Parathyroid adenoma (tissue), 2 donors: Measurements from ENCODE around the gene GHRH.

Source experiments
- H2AFZ ChIP-seq: fragments of 300-600 bp; sonication (generic); one replicate; pipeline ENCODE4 v1.7.0; 2017; ENCODE audit warnings: antibody characterized with exemption, mild to moderate bottlenecking
- H3K27ac ChIP-seq: fragments of 300-600 bp; sonication (generic); one replicate; pipeline ENCODE4 v1.7.0; 2017
- H3K27me3 ChIP-seq: fragments of 300-600 bp; sonication (generic); one replicate; pipeline ENCODE4 v1.7.0; 2017; ENCODE audit warnings: low read length; ENCODE audit not compliant: control insufficient read depth, insufficient read depth
- H3K36me3 ChIP-seq: fragments of 300-600 bp; sonication (generic); one replicate; pipeline ENCODE4 v1.7.0; 2017; ENCODE audit warnings: low read length; ENCODE audit not compliant: control insufficient read depth, insufficient read depth
- H3K4me1 ChIP-seq: fragments of 300-600 bp; sonication (generic); one replicate; pipeline ENCODE4 v1.7.0; 2017; ENCODE audit warnings: control low read depth
- H3K4me2 ChIP-seq: fragments of 300-600 bp; sonication (generic); one replicate; pipeline ENCODE4 v1.7.0; 2017; ENCODE audit warnings: low read length
- H3K4me3 ChIP-seq: fragments of 300-600 bp; sonication (generic); one replicate; pipeline ENCODE4 v1.7.0; 2017; ENCODE audit warnings: low read depth, low read length
- H3K79me2 ChIP-seq: fragments of 300-600 bp; sonication (generic); one replicate; pipeline ENCODE4 v1.7.0; 2017; ENCODE audit warnings: control low read depth
- H3K9ac ChIP-seq: fragments of 300-600 bp; sonication (generic); one replicate; pipeline ENCODE4 v1.7.0; 2017; ENCODE audit warnings: mild to moderate bottlenecking
- H3K9me3 ChIP-seq: fragments of 300-600 bp; sonication (generic); one replicate; pipeline ENCODE4 v1.7.0; 2017; ENCODE audit warnings: low read length; ENCODE audit not compliant: control insufficient read depth
- CTCF ChIP-seq: fragments of 300-600 bp; sonication (generic); IDR thresholded peaks from one replicate; pipeline ENCODE4 v1.7.0; 2017; ENCODE audit warnings: antibody characterized with exemption, mild to moderate bottlenecking
- donor health status: primary hyperparathyroidism.

The GHRH gene

GRCh38 chr20:37257530-37257929 is 4.1 kb downstream of the GHRH start:
- H3K27ac ChIP-seq: no peak overlapping the region
- H3K9me3 ChIP-seq: no peaks in the 10 kb centered on the region
- TF ChIP-seq CTCF: no peak
- no peaks in the 10 kb centered on the region for H3K4me1 ChIP-seq
- H3K79me2 ChIP-seq: no peaks in the 10 kb centered on the region
- H3K9ac ChIP-seq: no peak overlapping the region
- H3K27me3 ChIP-seq: no peaks in the 10 kb centered on the region
- no peak overlapping the region for H2AFZ ChIP-seq
- H3K36me3 ChIP-seq: no peaks in the 10 kb centered on the region
- no peak overlapping the region for H3K4me2 ChIP-seq
- no peak overlapping the region for H3K4me3 ChIP-seq

GRCh38 chr20:37256286-37256685 is 5.3 kb downstream of the GHRH start:
- Histone ChIP-seq H3K27me3 (no peaks in the 10 kb centered on the region), H3K4me1 (no peaks in the 10 kb centered on the region), H3K36me3 (no peaks in the 10 kb centered on the region), H3K79me2 (no peaks in the 10 kb centered on the region), H3K9ac (no peak overlapping the region), H3K9me3 (no peaks in the 10 kb centered on the region), H3K27ac (no peak overlapping the region), H3K4me3 (no peak overlapping the region), H3K4me2 (no peak overlapping the region), H2AFZ (no peak overlapping the region)
- TF ChIP-seq CTCF: no peak

- no peak overlapping the region for H3K4me3 ChIP-seq
- no peaks in the 10 kb centered on the region for H3K27me3 ChIP-seq
- no peak for TF ChIP-seq CTCF
- no peaks in the 10 kb centered on the region for H3K9me3 ChIP-seq
- H3K4me1 ChIP-seq: no peaks in the 10 kb centered on the region
- no peak overlapping the region for H3K27ac ChIP-seq
- H3K9ac ChIP-seq: no peak overlapping the region
- H2AFZ ChIP-seq: no peak overlapping the region
- no peaks in the 10 kb centered on the region for H3K36me3 ChIP-seq
- no peaks in the 10 kb centered on the region for H3K79me2 ChIP-seq
- H3K4me2 ChIP-seq: no peak overlapping the region
Observed at GRCh38 chr20:37254114-37254878, 7.3 kb downstream of the GHRH start.

DNA sequence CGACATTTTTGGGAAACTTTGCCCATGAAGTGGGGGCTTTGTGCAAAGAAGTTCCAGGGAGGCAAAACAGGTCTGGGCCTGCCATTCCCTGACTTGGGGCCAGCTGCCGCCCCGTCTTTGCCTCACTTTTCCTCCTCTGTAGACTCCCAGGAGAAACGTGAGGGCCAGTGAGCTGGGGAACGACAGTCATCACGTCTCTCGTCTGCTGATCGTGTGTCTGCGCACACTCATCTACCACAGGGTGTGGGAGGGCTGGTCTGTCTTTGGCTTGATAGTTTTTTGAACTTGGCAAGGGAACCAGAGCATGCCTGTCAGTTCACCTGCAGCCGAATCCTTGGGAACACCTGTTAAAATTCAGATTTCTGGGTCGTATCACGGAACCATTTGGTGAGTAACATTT is 8.5 kb downstream of the GHRH start:
- Histone ChIP-seq H3K9ac (no peak overlapping the region), H3K4me2 (no peak overlapping the region), H3K27ac (no peak overlapping the region), H3K9me3 (no peaks in the 10 kb centered on the region), H3K79me2 (no peaks in the 10 kb centered on the region), H3K36me3 (no peaks in the 10 kb centered on the region), H3K4me1 (no peaks in the 10 kb centered on the region), H2AFZ (no peak overlapping the region), H3K4me3 (no peak overlapping the region), H3K27me3 (no peaks in the 10 kb centered on the region)
- TF ChIP-seq CTCF: no peak
